Measurements from ENCODE around the gene CSPG5. TPM values are rescaled to one million over a fixed set of nuclear protein-coding genes. Genes with fewer than 3 reads are reported as not detected.

The CSPG5 gene
- total and polyA plus RNA-seq, 2 donors (not counting 1 experiment from before 2014, with no cell fraction given), result 0.04 to 0.99 TPM

DNA sequence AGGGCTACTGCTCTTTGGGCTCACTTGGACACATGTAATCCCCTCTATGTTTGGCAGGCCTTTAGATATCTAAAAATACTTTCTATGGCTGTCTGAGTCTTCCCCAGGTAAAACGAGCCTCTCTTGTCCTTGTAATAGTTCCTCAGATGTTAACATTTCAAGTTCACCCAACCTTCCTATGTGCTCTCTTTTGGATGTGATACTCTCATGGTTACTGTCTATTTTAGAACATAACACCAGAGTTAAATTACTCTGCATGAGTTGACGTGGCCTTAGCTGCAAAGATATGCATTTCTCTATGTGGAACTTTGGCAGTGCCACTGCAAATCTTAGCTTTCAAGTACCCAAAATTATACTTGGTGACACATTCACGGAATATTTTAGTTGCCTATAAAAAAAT, 31.9 kb upstream of the CSPG5 start:
- H3K79me2 ChIP-seq (ENCODE audit: control insufficient read depth, insufficient read depth, low read length), result peaks cover 9% of the 10 kb centered on the region
- ChIA-PET CTCF (no interaction called here), POLR2A (no interaction called here)
- TF ChIP-seq, protein P1, sequence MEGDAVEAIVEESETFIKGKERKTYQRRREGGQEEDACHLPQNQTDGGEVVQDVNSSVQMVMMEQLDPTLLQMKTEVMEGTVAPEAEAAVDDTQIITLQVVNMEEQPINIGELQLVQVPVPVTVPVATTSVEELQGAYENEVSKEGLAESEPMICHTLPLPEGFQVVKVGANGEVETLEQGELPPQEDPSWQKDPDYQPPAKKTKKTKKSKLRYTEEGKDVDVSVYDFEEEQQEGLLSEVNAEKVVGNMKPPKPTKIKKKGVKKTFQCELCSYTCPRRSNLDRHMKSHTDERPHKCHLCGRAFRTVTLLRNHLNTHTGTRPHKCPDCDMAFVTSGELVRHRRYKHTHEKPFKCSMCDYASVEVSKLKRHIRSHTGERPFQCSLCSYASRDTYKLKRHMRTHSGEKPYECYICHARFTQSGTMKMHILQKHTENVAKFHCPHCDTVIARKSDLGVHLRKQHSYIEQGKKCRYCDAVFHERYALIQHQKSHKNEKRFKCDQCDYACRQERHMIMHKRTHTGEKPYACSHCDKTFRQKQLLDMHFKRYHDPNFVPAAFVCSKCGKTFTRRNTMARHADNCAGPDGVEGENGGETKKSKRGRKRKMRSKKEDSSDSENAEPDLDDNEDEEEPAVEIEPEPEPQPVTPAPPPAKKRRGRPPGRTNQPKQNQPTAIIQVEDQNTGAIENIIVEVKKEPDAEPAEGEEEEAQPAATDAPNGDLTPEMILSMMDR (IDR thresholded peaks at IDR 0.05), result no peak
- TF ChIP-seq EZH2 (IDR thresholded peaks at IDR 0.05; ENCODE audit: borderline replicate concordance, insufficient read depth, low read depth, low read length, poor library complexity, severe bottlenecking), result no peak
- intact Hi-C loops (cut with micrococcal nuclease), result no loop called here
- ATAC-seq (ENCODE audit: low read depth) (no peak), DNase-seq (no peak)
- no peaks in the 10 kb centered on the region for H3K27me3 Mint-ChIP-seq
- H4K20me1 ChIP-seq (ENCODE audit: control insufficient read depth, insufficient read depth, low read length, poor library complexity, severe bottlenecking), result no peaks in the 10 kb centered on the region
- H3K9me3 Mint-ChIP-seq (ENCODE audit: insufficient read depth), result no peaks in the 10 kb centered on the region
- H2AFZ ChIP-seq (ENCODE audit: insufficient read depth, low read depth, low read length, poor library complexity, severe bottlenecking), result no peak overlapping the region
- no peaks in the 10 kb centered on the region for H3K9me3 ChIP-seq (ENCODE audit: control extremely low read depth in 1 of 3, control insufficient read depth in 2 of 3, insufficient read depth in 1 of 3, low read length in 2 of 3)
- no peak overlapping the region for H3K4me3 Mint-ChIP-seq
- WGBS (ENCODE audit: insufficient coverage), result 80% methylated on average over 1 of the region's 3 CpGs
- H3K4me2 ChIP-seq (replicated peaks; ENCODE audit: low read depth, low read length, poor library complexity, severe bottlenecking), result no peak overlapping the region
- peaks cover 15 to 74% of the 10 kb centered on the region in 2 experiments for H3K36me3 ChIP-seq (replicated peaks in 1 of 2; ENCODE audit: control extremely low read depth in 1 of 2, control insufficient read depth in 1 of 2, extremely low read depth in 1 of 2, insufficient read depth in 2 of 2, low read length in 1 of 2)
- H3K4me1 ChIP-seq (ENCODE audit: control insufficient read depth in 2 of 2, insufficient read depth in 2 of 2, low read length in 2 of 2), result peaks cover 0 to 5% of the 10 kb centered on the region in 2 donors
- H3K4me1 Mint-ChIP-seq, result peaks cover 1% of the 10 kb centered on the region
- H3K27me3 ChIP-seq (replicated peaks in 1 of 4; ENCODE audit: control extremely low read depth in 1 of 4, control insufficient read depth in 3 of 4, insufficient read depth in 4 of 4, low read length in 3 of 4), result no peaks in the 10 kb centered on the region
- no peak overlapping the region for H3K27ac Mint-ChIP-seq
- no peak overlapping the region for H3K9ac ChIP-seq (ENCODE audit: low read length)
- no peak overlapping the region for H3K4me3 ChIP-seq (ENCODE audit: control extremely low read depth in 1 of 5, extremely low read depth in 1 of 5, insufficient read depth in 1 of 5, low read depth in 2 of 5, low read length in 4 of 5)
- no peak overlapping the region for H3K27ac ChIP-seq (ENCODE audit: low read length in 2 of 2)

DNA sequence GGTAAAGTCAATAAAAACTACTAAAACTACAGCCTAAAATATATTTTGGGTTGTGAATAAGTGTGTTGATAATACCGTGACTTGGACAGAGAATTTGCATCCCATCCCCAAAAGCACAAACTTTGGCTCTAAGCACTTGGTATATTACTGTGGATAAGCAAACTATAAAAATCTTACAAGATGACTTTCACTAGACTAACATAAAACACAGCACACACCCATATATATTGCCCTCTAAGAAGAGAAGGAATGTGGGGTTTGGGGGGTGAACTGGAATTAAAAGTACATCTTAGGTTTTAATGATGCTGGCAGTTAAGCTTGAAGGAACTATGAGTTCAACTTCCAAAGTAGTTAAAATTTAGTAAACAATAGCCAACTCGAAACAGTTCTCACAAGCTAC, 28.7 kb upstream of the CSPG5 start:
- H3K4me1 Mint-ChIP-seq, result peaks cover 1% of the 10 kb centered on the region

More for the DNA sequence above, 28.7 kb upstream of the CSPG5 start:
- Histone ChIP-seq H3K4me2 (replicated peaks; ENCODE audit: low read depth, low read length, poor library complexity, severe bottlenecking) (no peak overlapping the region), H3K4me3 (ENCODE audit: control extremely low read depth in 1 of 5, extremely low read depth in 1 of 5, insufficient read depth in 1 of 5, low read depth in 2 of 5, low read length in 4 of 5) (no peak overlapping the region), H3K27ac (ENCODE audit: low read length in 2 of 2) (no peak overlapping the region), H4K20me1 (ENCODE audit: control insufficient read depth, insufficient read depth, low read length, poor library complexity, severe bottlenecking) (no peaks in the 10 kb centered on the region), H3K79me2 (ENCODE audit: control insufficient read depth, insufficient read depth, low read length) (peaks cover 31% of the 10 kb centered on the region), H3K27me3 (replicated peaks in 1 of 4; ENCODE audit: control extremely low read depth in 1 of 4, control insufficient read depth in 3 of 4, insufficient read depth in 4 of 4, low read length in 3 of 4) (no peaks in the 10 kb centered on the region), H3K9me3 (ENCODE audit: control extremely low read depth in 1 of 3, control insufficient read depth in 2 of 3, insufficient read depth in 1 of 3, low read length in 2 of 3) (no peaks in the 10 kb centered on the region), H3K9ac (ENCODE audit: low read length) (no peak overlapping the region), H3K36me3 (replicated peaks in 1 of 2; ENCODE audit: control extremely low read depth in 1 of 2, control insufficient read depth in 1 of 2, extremely low read depth in 1 of 2, insufficient read depth in 2 of 2, low read length in 1 of 2) (peaks cover 15 to 87% of the 10 kb centered on the region in 2 experiments), H3K4me1 (ENCODE audit: control insufficient read depth in 2 of 2, insufficient read depth in 2 of 2, low read length in 2 of 2) (no peaks in the 10 kb centered on the region), H2AFZ (ENCODE audit: insufficient read depth, low read depth, low read length, poor library complexity, severe bottlenecking) (no peak overlapping the region)
- ChIA-PET CTCF (interaction anchor here (2.1 kb wide), 1 partner anchor 11 kb away, joined by 8 read pairs; no protein-coding TSS in a partner anchor), POLR2A (interaction anchor here (0.7 kb wide), 1 partner anchor 34 kb away, joined by 7 read pairs; no protein-coding TSS in a partner anchor)
- intact Hi-C loops (cut with micrococcal nuclease), result no loop called here
- no CpG with 5 or more reads among the region's 2 CpGs for WGBS (ENCODE audit: insufficient coverage)
- ATAC-seq (ENCODE audit: low read depth), result no peak
- Mint-ChIP-seq H3K27ac (no peak overlapping the region), H3K9me3 (ENCODE audit: insufficient read depth) (no peaks in the 10 kb centered on the region), H3K4me3 (no peak overlapping the region), H3K27me3 (no peaks in the 10 kb centered on the region)
- no peak for DNase-seq
- TF ChIP-seq, protein P1 (IDR thresholded peaks at IDR 0.05), result no peak
- no peak for TF ChIP-seq EZH2 (IDR thresholded peaks at IDR 0.05; ENCODE audit: borderline replicate concordance, insufficient read depth, low read depth, low read length, poor library complexity, severe bottlenecking)
